ENCODE results near the gene KRT6A. TPM values are rescaled to one million over a fixed set of nuclear protein-coding genes. Genes with fewer than 3 reads are reported as not detected.

KRT6A gene
- total and polyA plus RNA-seq, 10 of the 15 experiments (the other 5 are each of a cell fraction or from before 2014, with no cell fraction given): 0.96 TPM; not detected in 9

- ChIA-PET SMC1A (ENCODE audit: uncharacterized antibody, unreplicated experiment) (no interaction called here), CTCF (no interaction called here), RAD21 (ENCODE audit: unreplicated experiment) (no interaction called here), POLR2A (no interaction called here)
- H3K4me1 ChIP-seq (ENCODE audit: control insufficient read depth, insufficient read depth, low read length): no peaks in the 10 kb centered on the region
- FAIRE-seq: no peak
- no peak overlapping the region for H3K9ac ChIP-seq (ENCODE audit: control insufficient read depth, insufficient read depth, low read length)
- no TSS peak for BruUV-seq (replicated peaks)
- H3K79me2 ChIP-seq (ENCODE audit: control insufficient read depth, insufficient read depth, low read length): no peaks in the 10 kb centered on the region
- peaks cover 0 to 6% of the 10 kb centered on the region in 2 experiments; a peak in 2 of 4 replicates for H3K27me3 ChIP-seq (replicated peaks in 1 of 2; ENCODE audit: control insufficient read depth in 2 of 2, insufficient read depth in 2 of 2, low read length in 1 of 2)
- no peaks in the 10 kb centered on the region for H4K20me1 ChIP-seq (ENCODE audit: control insufficient read depth, insufficient read depth)
- WGBS (ENCODE audit: insufficient coverage, insufficient replicate concordance, low lambda C conversion rate, missing lambda C conversion rate): 11% methylated on average over 8 of the region's 8 CpGs
- in situ Hi-C loops (cut with MboI) (no loop called here), intact Hi-C loops (cut with micrococcal nuclease; ENCODE audit: unreplicated experiment) (no loop called here)
- TF ChIP-seq ATF7 (IDR thresholded peaks at IDR 0.05; ENCODE audit: low read depth): no peak
- no peak for TF ChIP-seq RELB (IDR thresholded peaks at IDR 0.05; ENCODE audit: low read depth)
- TF ChIP-seq RFX5 (IDR thresholded peaks at IDR 0.05; ENCODE audit: low read depth, low read length): no peak
- TF ChIP-seq SMAD1 (IDR thresholded peaks at IDR 0.05; ENCODE audit: low read depth, partially characterized antibody): no peak
- TF ChIP-seq CHD4 (IDR thresholded peaks at IDR 0.05): no peak
- TF ChIP-seq EP300 (IDR thresholded peaks at IDR 0.05; ENCODE audit: borderline replicate concordance in 1 of 2, control insufficient read depth in 1 of 2, low read depth in 2 of 2, low read length in 2 of 2): no peak
- no peak for TF ChIP-seq TCF3 (IDR thresholded peaks at IDR 0.05; ENCODE audit: borderline replicate concordance, insufficient read depth, low read depth, low read length)
- TF ChIP-seq EZH2 (IDR thresholded peaks at IDR 0.05; ENCODE audit: borderline replicate concordance, control insufficient read depth, low read depth, low read length): no peak
- no peak for TF ChIP-seq NR2C2 (IDR thresholded peaks at IDR 0.05; ENCODE audit: borderline replicate concordance, control insufficient read depth, insufficient read length, low read depth)
- no peak for TF ChIP-seq MTA3 (IDR thresholded peaks at IDR 0.05; ENCODE audit: borderline replicate concordance, low read length)
- TF ChIP-seq MXI1 (IDR thresholded peaks at IDR 0.05; ENCODE audit: low read depth, low read length): no peak
- TF ChIP-seq CREM (IDR thresholded peaks at IDR 0.05; ENCODE audit: low read depth): no peak
- no peak for TF ChIP-seq POLR2A (IDR thresholded peaks at IDR 0.05; ENCODE audit: low read depth, low read length)
- TF ChIP-seq NFXL1 (IDR thresholded peaks at IDR 0.05; ENCODE audit: borderline replicate concordance): no peak
- no peak for TF ChIP-seq KAT2A (conservative IDR thresholded peaks at IDR 0.05; ENCODE audit: control insufficient read depth, low read depth, low read length)
- DNase-seq (ENCODE audit: low read depth, low spot score): no peak
- H3K9me3 ChIP-seq (replicated peaks; ENCODE audit: control insufficient read depth, insufficient read depth, low read length): no peaks in the 10 kb centered on the region
- no peak overlapping the region for H3K4me3 ChIP-seq
- H3K36me3 ChIP-seq (ENCODE audit: control insufficient read depth in 2 of 2, insufficient read depth in 2 of 2, low read length in 1 of 2): no peaks in the 10 kb centered on the region
- no peak overlapping the region for H3K4me2 ChIP-seq (ENCODE audit: control insufficient read depth, insufficient read depth)
- no peak for ATAC-seq
- no peak overlapping the region for H2AFZ ChIP-seq (ENCODE audit: control insufficient read depth, low read depth, low read length)
- H3K27ac ChIP-seq (ENCODE audit: control insufficient read depth, insufficient read depth): no peak overlapping the region
Observed at GRCh38 chr12:52528641-52529143, 35.6 kb upstream of the KRT6A start.

All from GM12878 (cell line).